ENCODE results near the gene RECQL.
"Not testable (repeated sequence)": the region's sequence is repeated elsewhere in the genome, so short reads cannot be mapped to it uniquely, and the experiment has no call there.

The RECQL gene

GRCh38 chr12:21502164-21502496 is 695 bp upstream of the RECQL start:
- Histone ChIP-seq H3K27ac (ENCODE audit: low read length) (no peak overlapping the region), H3K36me3 (ENCODE audit: insufficient read depth, low read depth, low read length) (peaks cover 21% of the 10 kb centered on the region), H3K27me3 (ENCODE audit: insufficient read depth, low read length) (no peaks in the 10 kb centered on the region), H3K4me1 (ENCODE audit: insufficient read depth, low read length) (peaks cover 5% of the 10 kb centered on the region; the same call in 1 of the 2 replicates), H3K9ac (ENCODE audit: low read depth, low read length) (peak overlapping the region; percentile 87), H3K4me3 (ENCODE audit: low read length) (peak overlapping the region; percentile 96), H3K9me3 (ENCODE audit: insufficient read depth, low read depth, low read length) (no peaks in the 10 kb centered on the region)

DNA sequence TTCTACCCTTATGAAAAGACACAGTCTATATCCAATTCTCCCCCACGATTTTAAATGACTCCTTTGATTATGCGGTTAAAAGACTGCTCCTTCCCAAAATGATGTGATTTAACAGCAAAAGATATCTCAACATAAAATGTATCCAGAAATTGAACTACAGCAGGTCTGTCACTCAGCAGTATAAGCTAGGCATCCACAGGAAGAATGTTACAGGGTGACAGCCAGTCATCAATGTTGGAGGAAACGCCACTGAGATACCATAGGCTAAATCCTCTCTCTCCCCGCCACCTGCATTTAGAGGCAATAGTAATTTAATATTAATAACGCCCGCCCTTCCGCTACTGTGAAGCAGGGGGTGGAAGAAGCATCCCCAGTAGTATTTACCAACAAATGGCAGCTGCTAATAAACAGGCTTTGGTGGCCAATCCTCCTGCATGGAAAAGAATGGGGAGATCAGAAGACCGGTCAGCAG is 613 bp downstream of the RECQL start:
- Histone ChIP-seq H3K36me3 (ENCODE audit: insufficient read depth, low read depth, low read length) (peaks cover 33% of the 10 kb centered on the region), H3K9me3 (ENCODE audit: insufficient read depth, low read depth, low read length) (no peaks in the 10 kb centered on the region), H3K27me3 (ENCODE audit: insufficient read depth, low read length) (no peaks in the 10 kb centered on the region), H3K9ac (ENCODE audit: low read depth, low read length) (peak overlapping the region; percentile 88; the same call in 1 of the 2 replicates), H3K4me1 (ENCODE audit: insufficient read depth, low read length) (peaks cover 5% of the 10 kb centered on the region; the same call in 1 of the 2 replicates), H3K27ac (ENCODE audit: low read length) (no peak overlapping the region), H3K4me3 (ENCODE audit: low read length) (peak overlapping the region; percentile 96)

- H3K27ac ChIP-seq (ENCODE audit: low read length) = no peak overlapping the region
- no peaks in the 10 kb centered on the region for H3K9me3 ChIP-seq (ENCODE audit: insufficient read depth, low read depth, low read length)
- peak overlapping the region; percentile 96 for H3K4me3 ChIP-seq (ENCODE audit: low read length)
- peaks cover 36% of the 10 kb centered on the region for H3K36me3 ChIP-seq (ENCODE audit: insufficient read depth, low read depth, low read length)
- H3K27me3 ChIP-seq (ENCODE audit: insufficient read depth, low read length) = no peaks in the 10 kb centered on the region
- peaks cover 5% of the 10 kb centered on the region; the same call in 1 of the 2 replicates for H3K4me1 ChIP-seq (ENCODE audit: insufficient read depth, low read length)
- peak overlapping the region; percentile 88; the same call in 1 of the 2 replicates for H3K9ac ChIP-seq (ENCODE audit: low read depth, low read length)
Measured at GRCh38 chr12:21499765-21500164, 1.7 kb downstream of the RECQL start.

- no peaks in the 10 kb centered on the region for H3K27me3 ChIP-seq (ENCODE audit: insufficient read depth, low read length)
- H3K9ac ChIP-seq (ENCODE audit: low read depth, low read length) = no peak overlapping the region
- peaks cover 62% of the 10 kb centered on the region for H3K36me3 ChIP-seq (ENCODE audit: insufficient read depth, low read depth, low read length)
- H3K9me3 ChIP-seq (ENCODE audit: insufficient read depth, low read depth, low read length) = no peaks in the 10 kb centered on the region
- no peak overlapping the region for H3K27ac ChIP-seq (ENCODE audit: low read length)
- H3K4me3 ChIP-seq (ENCODE audit: low read length) = no peak overlapping the region
- H3K4me1 ChIP-seq (ENCODE audit: insufficient read depth, low read length) = no peaks in the 10 kb centered on the region
Measured at GRCh38 chr12:21485998-21486397, 15.4 kb downstream of the RECQL start.

DNA sequence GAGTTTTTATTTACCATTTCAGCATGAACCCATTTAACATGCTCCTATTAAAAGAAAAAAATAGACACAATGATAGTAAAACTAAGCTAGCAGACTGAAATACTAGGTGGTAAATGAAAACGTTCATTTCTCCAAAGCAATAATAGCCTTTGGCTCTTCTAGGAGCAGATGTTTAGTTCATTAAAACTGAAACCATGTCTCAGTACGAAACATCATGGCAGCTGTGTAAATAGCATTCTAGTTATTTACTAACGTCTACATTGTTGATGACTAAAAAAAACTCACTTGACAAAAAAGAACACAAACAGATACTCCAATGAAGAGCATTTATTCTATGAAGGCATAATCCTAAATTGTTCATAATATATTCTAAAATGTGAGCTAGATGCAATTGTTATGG is 17.9 kb downstream of the RECQL start:
- Histone ChIP-seq H3K27ac (ENCODE audit: low read length) (no peak overlapping the region), H3K9ac (ENCODE audit: low read depth, low read length) (no peak overlapping the region), H3K9me3 (ENCODE audit: insufficient read depth, low read depth, low read length) (no peaks in the 10 kb centered on the region), H3K4me1 (ENCODE audit: insufficient read depth, low read length) (no peaks in the 10 kb centered on the region), H3K4me3 (ENCODE audit: low read length) (no peak overlapping the region), H3K36me3 (ENCODE audit: insufficient read depth, low read depth, low read length) (peaks cover 56% of the 10 kb centered on the region), H3K27me3 (ENCODE audit: insufficient read depth, low read length) (no peaks in the 10 kb centered on the region)

DNA sequence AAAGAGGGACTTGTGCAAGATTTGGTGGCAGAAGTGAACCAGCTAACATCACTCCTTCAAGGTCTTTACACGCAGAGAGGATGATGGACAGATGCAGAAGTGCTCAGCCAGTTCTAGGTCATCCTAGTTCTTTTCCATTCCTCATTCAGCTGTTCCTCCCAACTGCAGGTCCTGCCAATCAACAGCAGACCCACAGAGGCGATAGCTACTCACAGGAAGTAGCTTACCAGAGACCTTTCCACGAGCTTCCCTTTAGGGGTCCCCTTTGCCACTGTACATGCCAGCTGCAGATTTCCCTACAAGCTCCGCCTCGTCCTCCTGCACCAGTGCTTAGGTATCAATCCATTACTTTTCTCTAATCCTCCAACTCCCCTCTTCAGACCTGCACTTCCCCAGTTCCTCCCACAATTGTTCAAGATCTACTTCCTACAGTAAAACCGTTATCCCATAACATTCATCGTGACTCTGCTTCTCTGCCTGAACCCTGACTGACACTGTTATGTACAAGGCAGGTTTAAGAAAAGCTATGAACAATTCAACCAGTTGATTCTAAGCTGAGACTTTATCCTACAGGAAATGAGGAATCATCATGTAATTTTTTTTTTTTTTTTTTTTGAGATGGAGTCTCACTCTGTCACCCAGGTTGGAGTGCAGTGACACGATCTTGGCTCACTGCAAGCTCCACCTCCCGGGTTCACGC is 22.5 kb downstream of the RECQL start:
- Histone ChIP-seq H3K4me3 (ENCODE audit: low read length) (no peak overlapping the region), H3K36me3 (ENCODE audit: insufficient read depth, low read depth, low read length) (peaks cover 84% of the 10 kb centered on the region), H3K4me1 (ENCODE audit: insufficient read depth, low read length) (no peaks in the 10 kb centered on the region), H3K9ac (ENCODE audit: low read depth, low read length) (no peak overlapping the region), H3K27me3 (ENCODE audit: insufficient read depth, low read length) (no peaks in the 10 kb centered on the region), H3K27ac (ENCODE audit: low read length) (no peak overlapping the region), H3K9me3 (ENCODE audit: insufficient read depth, low read depth, low read length) (no peaks in the 10 kb centered on the region)

DNA sequence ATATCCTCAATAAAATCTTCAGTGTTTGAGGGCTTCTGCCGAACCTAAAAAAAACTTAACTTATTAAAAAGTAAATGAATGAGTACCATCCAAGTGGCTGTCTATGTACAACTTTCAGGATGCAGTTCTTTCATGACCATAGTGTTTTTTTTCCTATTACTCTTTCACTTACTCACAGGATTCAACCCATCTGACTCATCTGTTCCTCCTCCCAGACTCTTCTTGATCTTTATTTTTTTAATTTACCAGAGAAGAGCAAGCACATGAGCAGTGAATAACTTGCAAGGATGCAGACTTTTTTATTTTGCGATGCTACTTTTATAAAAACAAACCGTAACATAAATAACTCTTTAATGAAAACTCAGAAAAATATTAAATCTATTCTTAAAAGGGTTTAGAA is 24.5 kb downstream of the RECQL start:
- Histone ChIP-seq H3K9me3 (ENCODE audit: insufficient read depth, low read depth, low read length) (no peaks in the 10 kb centered on the region), H3K27ac (ENCODE audit: low read length) (no peak overlapping the region), H3K4me3 (ENCODE audit: low read length) (no peak overlapping the region), H3K9ac (ENCODE audit: low read depth, low read length) (no peak overlapping the region), H3K4me1 (ENCODE audit: insufficient read depth, low read length) (no peaks in the 10 kb centered on the region), H3K27me3 (ENCODE audit: insufficient read depth, low read length) (no peaks in the 10 kb centered on the region), H3K36me3 (ENCODE audit: insufficient read depth, low read depth, low read length) (peaks cover 86% of the 10 kb centered on the region)

DNA sequence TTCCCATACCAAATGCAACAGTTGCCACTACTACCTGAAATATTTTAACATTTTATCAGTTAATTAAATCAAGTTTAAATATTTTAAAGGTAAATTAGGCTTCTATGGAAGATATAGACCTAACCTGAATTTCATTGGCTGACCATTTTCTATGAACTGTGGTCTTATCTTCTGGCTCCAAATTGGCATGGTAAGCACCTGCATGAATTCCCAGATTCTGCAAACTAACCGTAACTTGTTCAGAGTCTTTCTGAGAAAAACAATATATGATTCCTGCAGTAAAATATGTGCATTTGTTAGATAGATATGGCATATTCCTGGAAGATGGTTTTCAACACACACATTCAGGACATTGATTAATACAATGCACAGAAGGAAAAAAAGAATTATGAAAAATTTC is 25.9 kb downstream of the RECQL start:
- H3K4me1 ChIP-seq (ENCODE audit: insufficient read depth, low read length) = no peaks in the 10 kb centered on the region
- no peak overlapping the region for H3K4me3 ChIP-seq (ENCODE audit: low read length)
- H3K9ac ChIP-seq (ENCODE audit: low read depth, low read length) = no peak overlapping the region
- no peaks in the 10 kb centered on the region for H3K9me3 ChIP-seq (ENCODE audit: insufficient read depth, low read depth, low read length)
- H3K27ac ChIP-seq (ENCODE audit: low read length) = no peak overlapping the region
- H3K27me3 ChIP-seq (ENCODE audit: insufficient read depth, low read length) = no peaks in the 10 kb centered on the region
- H3K36me3 ChIP-seq (ENCODE audit: insufficient read depth, low read depth, low read length) = peaks cover 85% of the 10 kb centered on the region

DNA sequence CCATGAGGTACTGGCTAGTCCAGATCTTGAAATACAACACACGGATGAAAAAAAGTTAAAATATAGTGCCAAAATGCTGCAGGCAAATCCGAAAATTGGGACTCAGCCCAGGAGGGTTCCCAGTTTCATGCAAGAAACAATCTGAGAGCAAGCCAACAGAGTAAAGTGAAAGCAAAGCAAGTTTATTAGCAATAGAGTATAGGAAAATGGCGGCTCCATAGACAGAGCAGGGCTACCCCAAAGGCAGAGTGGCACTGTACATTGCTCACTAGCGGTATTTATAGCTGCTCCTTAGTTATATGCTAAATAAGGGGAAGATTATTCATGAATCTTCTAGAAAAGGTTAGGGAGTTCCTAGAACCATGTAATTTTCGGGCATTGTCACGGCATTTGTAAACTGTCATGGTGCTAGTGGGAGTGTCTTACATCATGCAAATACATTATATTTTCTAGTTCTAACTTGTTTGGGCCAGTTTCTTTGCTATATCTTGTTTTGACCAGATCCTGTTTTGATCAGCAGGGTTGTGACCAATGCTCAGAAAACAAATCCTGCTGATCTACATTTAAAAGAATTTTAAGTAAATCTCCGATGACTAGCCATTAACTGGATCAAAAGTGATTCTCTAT is 29.1 kb downstream of the RECQL start:
- H3K27ac ChIP-seq (ENCODE audit: low read length) = no peak overlapping the region
- H3K9ac ChIP-seq (ENCODE audit: low read depth, low read length) = no peak overlapping the region
- no peaks in the 10 kb centered on the region for H3K27me3 ChIP-seq (ENCODE audit: insufficient read depth, low read length)
- H3K4me3 ChIP-seq (ENCODE audit: low read length) = no peak overlapping the region
- no peaks in the 10 kb centered on the region for H3K9me3 ChIP-seq (ENCODE audit: insufficient read depth, low read depth, low read length)
- H3K36me3 ChIP-seq (ENCODE audit: insufficient read depth, low read depth, low read length) = peaks cover 83% of the 10 kb centered on the region
- no peaks in the 10 kb centered on the region for H3K4me1 ChIP-seq (ENCODE audit: insufficient read depth, low read length)

DNA sequence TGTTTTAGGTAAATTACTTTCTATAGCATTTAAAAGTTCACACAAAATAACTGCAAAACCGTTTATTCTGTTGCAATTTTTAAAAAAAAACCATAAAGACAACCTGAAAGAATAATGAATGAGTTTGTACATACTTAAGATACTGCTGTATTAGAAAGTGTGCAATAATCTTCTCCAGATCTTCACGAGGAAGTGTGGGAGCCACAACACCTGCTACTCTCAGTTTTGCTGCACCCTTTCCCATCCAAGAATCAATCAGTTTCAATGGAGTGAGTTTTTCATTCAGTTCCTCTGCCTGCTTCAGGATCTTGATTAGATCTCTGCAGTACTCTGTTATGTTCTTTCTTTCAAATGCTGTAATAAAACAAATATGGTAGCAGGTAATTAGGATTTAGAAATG is 30.1 kb downstream of the RECQL start:
- Histone ChIP-seq H3K27me3 (ENCODE audit: insufficient read depth, low read length) (no peaks in the 10 kb centered on the region), H3K4me1 (ENCODE audit: insufficient read depth, low read length) (no peaks in the 10 kb centered on the region), H3K4me3 (ENCODE audit: low read length) (no peak overlapping the region), H3K27ac (ENCODE audit: low read length) (no peak overlapping the region), H3K36me3 (ENCODE audit: insufficient read depth, low read depth, low read length) (peaks cover 75% of the 10 kb centered on the region), H3K9ac (ENCODE audit: low read depth, low read length) (no peak overlapping the region), H3K9me3 (ENCODE audit: insufficient read depth, low read depth, low read length) (no peaks in the 10 kb centered on the region)

DNA sequence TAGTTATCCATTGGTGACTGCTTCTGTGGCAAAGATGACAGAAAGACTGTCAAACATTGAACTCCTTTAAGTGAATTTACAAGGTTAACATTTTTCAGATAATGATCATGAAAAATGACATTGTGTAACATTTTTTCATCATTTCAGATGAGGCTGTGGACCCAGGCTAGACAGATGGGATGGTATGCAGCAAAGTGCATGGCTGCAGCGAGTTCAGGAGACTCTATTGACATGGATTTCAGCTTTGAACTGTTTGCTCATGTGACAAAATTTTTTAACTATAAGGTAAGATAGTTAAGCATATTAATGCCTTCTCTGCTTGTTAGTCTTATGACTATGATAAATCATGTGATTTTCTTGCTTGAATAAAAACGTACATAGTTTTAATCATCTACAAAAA is 34.1 kb downstream of the RECQL start:
- not testable (repeated sequence) for H3K9me3 ChIP-seq (ENCODE audit: insufficient read depth, low read depth, low read length); H3K27ac ChIP-seq (ENCODE audit: low read length); H3K9ac ChIP-seq (ENCODE audit: low read depth, low read length); H3K27me3 ChIP-seq (ENCODE audit: insufficient read depth, low read length); H3K4me1 ChIP-seq (ENCODE audit: insufficient read depth, low read length); H3K4me3 ChIP-seq (ENCODE audit: low read length)
- H3K36me3 ChIP-seq (ENCODE audit: insufficient read depth, low read depth, low read length) = peaks cover 36% of the 10 kb centered on the region

- Histone ChIP-seq H3K27me3 (ENCODE audit: insufficient read depth, low read length) (no peaks in the 10 kb centered on the region), H3K36me3 (ENCODE audit: insufficient read depth, low read depth, low read length) (0 out of 2 replicates have a peak, but pooled peaks cover 3% of the 10 kb centered on the region), H3K9ac (ENCODE audit: low read depth, low read length) (no peak overlapping the region), H3K4me3 (ENCODE audit: low read length) (no peak overlapping the region), H3K27ac (ENCODE audit: low read length) (no peak overlapping the region), H3K9me3 (ENCODE audit: insufficient read depth, low read depth, low read length) (no peaks in the 10 kb centered on the region), H3K4me1 (ENCODE audit: insufficient read depth, low read length) (no peaks in the 10 kb centered on the region)
Measured at GRCh38 chr12:21459474-21459873, 42.0 kb downstream of the RECQL start.
